Ishikawa (cell line): Measurements from ENCODE around the gene PAIP2.

ENCODE experiments used
- CEBPB ChIP-seq: IDR thresholded peaks from 2 replicates; pipeline ENCODE4 v1.6.1; 2012
- CREB1 ChIP-seq: IDR thresholded peaks from 2 replicates; pipeline ENCODE4 v1.6.1; 2012; ENCODE audit warnings: low read depth
- EGR1 ChIP-seq: IDR thresholded peaks from 2 replicates; pipeline ENCODE4 v1.6.1; 2012
- EP300 ChIP-seq: IDR thresholded peaks from 2 replicates; pipeline ENCODE4 v1.6.1; 2012; ENCODE audit warnings: borderline replicate concordance
- FOXM1 ChIP-seq: IDR thresholded peaks from 2 replicates; pipeline ENCODE4 v1.6.1; 2012; ENCODE audit warnings: low read depth, borderline replicate concordance
- NFIC ChIP-seq: IDR thresholded peaks from 2 replicates; pipeline ENCODE4 v1.6.1; 2012
- RAD21 ChIP-seq: IDR thresholded peaks from 2 replicates; pipeline ENCODE4 v1.6.1; 2012; ENCODE audit warnings: low read depth
- TAF1 ChIP-seq: IDR thresholded peaks from 2 replicates; pipeline ENCODE4 v1.6.1; 2012; ENCODE audit warnings: low read depth, mild to moderate bottlenecking
- TCF12 ChIP-seq: IDR thresholded peaks from 2 replicates; pipeline ENCODE4 v1.6.1; 2012; ENCODE audit warnings: low read depth
- TEAD4 ChIP-seq: IDR thresholded peaks from 2 replicates; pipeline ENCODE4 v1.6.1; 2012
- USF1 ChIP-seq: IDR thresholded peaks from 2 replicates; pipeline ENCODE4 v1.6.1; 2012
- YY1 ChIP-seq: IDR thresholded peaks from 2 replicates; pipeline ENCODE4 v1.6.1; 2012; ENCODE audit warnings: low read depth
- ZBTB7A ChIP-seq: IDR thresholded peaks from 2 replicates; pipeline ENCODE4 v1.6.1; 2012; ENCODE audit warnings: low read depth
- TF ChIP-seq, protein P1 (sequence below): IDR thresholded peaks from 2 replicates; pipeline ENCODE4 v1.6.1; 2012; ENCODE audit warnings: low read depth, mild to moderate bottlenecking
- TF ChIP-seq, protein P2 (sequence below): IDR thresholded peaks from 2 replicates; pipeline ENCODE4 v1.6.1; 2012

The PAIP2 gene

GRCh38 chr5:139391570-139392323 lies 50.1 kb downstream of the PAIP2 start:
- no peak for TF ChIP-seq ZBTB7A
- TF ChIP-seq TAF1, result no peak
- no peak for TF ChIP-seq YY1
- TF ChIP-seq, protein P1, sequence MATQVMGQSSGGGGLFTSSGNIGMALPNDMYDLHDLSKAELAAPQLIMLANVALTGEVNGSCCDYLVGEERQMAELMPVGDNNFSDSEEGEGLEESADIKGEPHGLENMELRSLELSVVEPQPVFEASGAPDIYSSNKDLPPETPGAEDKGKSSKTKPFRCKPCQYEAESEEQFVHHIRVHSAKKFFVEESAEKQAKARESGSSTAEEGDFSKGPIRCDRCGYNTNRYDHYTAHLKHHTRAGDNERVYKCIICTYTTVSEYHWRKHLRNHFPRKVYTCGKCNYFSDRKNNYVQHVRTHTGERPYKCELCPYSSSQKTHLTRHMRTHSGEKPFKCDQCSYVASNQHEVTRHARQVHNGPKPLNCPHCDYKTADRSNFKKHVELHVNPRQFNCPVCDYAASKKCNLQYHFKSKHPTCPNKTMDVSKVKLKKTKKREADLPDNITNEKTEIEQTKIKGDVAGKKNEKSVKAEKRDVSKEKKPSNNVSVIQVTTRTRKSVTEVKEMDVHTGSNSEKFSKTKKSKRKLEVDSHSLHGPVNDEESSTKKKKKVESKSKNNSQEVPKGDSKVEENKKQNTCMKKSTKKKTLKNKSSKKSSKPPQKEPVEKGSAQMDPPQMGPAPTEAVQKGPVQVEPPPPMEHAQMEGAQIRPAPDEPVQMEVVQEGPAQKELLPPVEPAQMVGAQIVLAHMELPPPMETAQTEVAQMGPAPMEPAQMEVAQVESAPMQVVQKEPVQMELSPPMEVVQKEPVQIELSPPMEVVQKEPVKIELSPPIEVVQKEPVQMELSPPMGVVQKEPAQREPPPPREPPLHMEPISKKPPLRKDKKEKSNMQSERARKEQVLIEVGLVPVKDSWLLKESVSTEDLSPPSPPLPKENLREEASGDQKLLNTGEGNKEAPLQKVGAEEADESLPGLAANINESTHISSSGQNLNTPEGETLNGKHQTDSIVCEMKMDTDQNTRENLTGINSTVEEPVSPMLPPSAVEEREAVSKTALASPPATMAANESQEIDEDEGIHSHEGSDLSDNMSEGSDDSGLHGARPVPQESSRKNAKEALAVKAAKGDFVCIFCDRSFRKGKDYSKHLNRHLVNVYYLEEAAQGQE, result no peak
- TF ChIP-seq NFIC, result no peak
- no peak for TF ChIP-seq EP300
- TF ChIP-seq FOXM1, result no peak
- no peak for TF ChIP-seq CEBPB
- TF ChIP-seq USF1, result no peak
- TF ChIP-seq, protein P2, sequence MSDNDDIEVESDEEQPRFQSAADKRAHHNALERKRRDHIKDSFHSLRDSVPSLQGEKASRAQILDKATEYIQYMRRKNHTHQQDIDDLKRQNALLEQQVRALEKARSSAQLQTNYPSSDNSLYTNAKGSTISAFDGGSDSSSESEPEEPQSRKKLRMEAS, result no peak

GRCh38 chr5:139392324-139392677 lies 50.6 kb downstream of the PAIP2 start:
- TF ChIP-seq, protein P2, result no peak
- TF ChIP-seq TCF12 (no peak), YY1 (no peak), CREB1 (no peak), TEAD4 (no peak), EP300 (no peak), TAF1 (no peak), NFIC (no peak), USF1 (no peak), EGR1 (no peak), RAD21 (no peak), ZBTB7A (no peak), CEBPB (no peak), FOXM1 (no peak)
- TF ChIP-seq, protein P1, result no peak

- TF ChIP-seq TEAD4, result no peak
- TF ChIP-seq NFIC, result no peak
- no peak for TF ChIP-seq YY1
- no peak for TF ChIP-seq USF1
- TF ChIP-seq FOXM1, result no peak
- TF ChIP-seq, protein P1, result no peak
- TF ChIP-seq TAF1, result no peak
- no peak for TF ChIP-seq EP300
- no peak for TF ChIP-seq EGR1
- no peak for TF ChIP-seq CEBPB
These were observed 51.2 kb downstream of the PAIP2 start for GRCh38 chr5:139392678-139393496.
